ENCODE results near the gene ZNF532. TPM values are rescaled to one million over a fixed set of nuclear protein-coding genes. Genes with fewer than 3 reads are reported as not detected.

The ZNF532 gene
- total and polyA plus RNA-seq, 2 donors from 2014 or later, result 5.7 to 76.3 TPM

DNA sequence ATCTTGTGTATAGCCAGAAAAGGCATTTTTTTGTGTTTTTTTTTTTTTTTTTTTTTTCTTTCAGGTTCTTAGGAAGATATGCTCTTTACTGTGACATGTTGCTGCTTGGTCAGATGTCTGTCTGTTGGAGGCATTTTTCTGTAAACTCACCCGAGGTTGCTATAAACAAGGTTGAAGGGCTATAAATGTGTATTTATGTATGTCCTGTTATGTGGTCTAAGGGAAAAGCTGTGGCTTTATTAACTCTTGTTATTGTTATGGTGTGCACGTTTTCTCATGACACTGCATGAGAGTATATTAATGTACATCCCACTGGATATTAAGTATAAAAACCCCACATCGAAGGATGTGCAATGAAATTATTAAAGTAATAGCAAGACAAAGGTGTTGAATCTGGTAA, 102.0 kb downstream of the ZNF532 start:
- FAIRE-seq, result no peak
- Histone ChIP-seq H3K9ac (ENCODE audit: low read length in 3 of 3) (no peak overlapping the region), H3K4me1 (ENCODE audit: control insufficient read depth in 2 of 3, insufficient read depth in 2 of 3, low read depth in 1 of 3, low read length in 3 of 3) (peaks cover 2 to 20% (median 11%) of the 10 kb centered on the region in 3 donors), H3K36me3 (ENCODE audit: control insufficient read depth in 2 of 3, insufficient read depth in 3 of 3, low read length in 3 of 3) (peaks cover 0 to 4% (median 2%) of the 10 kb centered on the region in 3 donors), H3K4me3 (ENCODE audit: low read length in 3 of 3) (no peak overlapping the region), H3K27ac (ENCODE audit: low read depth in 2 of 2, low read length in 2 of 2) (peak overlapping the region; percentile 49 to 50), H3K9me3 (ENCODE audit: control insufficient read depth in 2 of 3, insufficient read depth in 1 of 3, low read length in 3 of 3) (no peaks in the 10 kb centered on the region), H3K27me3 (ENCODE audit: control insufficient read depth, insufficient read depth, low read length) (no peaks in the 10 kb centered on the region)
- intact Hi-C loops (cut with DNase I), result no loop called here
- peak in 1 of 5 donors; percentile 49 for DNase-seq
- TF ChIP-seq CTCF (IDR thresholded peaks at IDR 0.05; ENCODE audit: borderline replicate concordance, extremely low read depth, insufficient read depth), result no peak

DNA sequence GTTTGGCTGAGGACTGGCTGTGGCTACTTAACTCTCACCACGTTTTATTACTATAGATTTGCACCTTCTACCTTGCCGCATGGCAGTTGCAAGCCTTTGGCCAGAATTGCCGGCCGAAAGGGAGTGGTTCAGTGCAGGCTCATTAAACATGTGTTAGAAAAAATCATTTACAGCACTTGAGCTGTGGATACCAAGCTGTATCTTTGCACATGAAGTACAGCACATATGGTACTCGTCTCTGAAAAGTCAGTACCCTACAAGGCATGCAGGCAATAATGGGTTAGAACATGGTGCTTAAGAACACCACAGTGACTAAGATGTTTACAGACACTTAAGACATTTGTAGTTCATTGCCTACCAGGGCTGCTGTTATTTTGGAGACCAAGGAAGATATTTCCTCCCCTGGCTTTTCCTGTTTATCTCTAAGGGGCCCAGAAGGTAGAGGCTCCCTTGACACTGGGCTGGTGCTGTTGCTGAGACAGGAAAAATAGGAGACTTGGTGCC, 103.1 kb downstream of the ZNF532 start:
- FAIRE-seq, result no peak
- H3K4me3 ChIP-seq (ENCODE audit: low read length in 3 of 3), result no peak overlapping the region
- H3K27ac ChIP-seq (ENCODE audit: low read depth in 2 of 2, low read length in 2 of 2), result peak overlapping the region; percentile 1 to 62
- no peak overlapping the region for H3K9ac ChIP-seq (ENCODE audit: low read length in 3 of 3)
- TF ChIP-seq CTCF (IDR thresholded peaks at IDR 0.05; ENCODE audit: borderline replicate concordance, extremely low read depth, insufficient read depth), result no peak
- peaks cover 2 to 20% (median 11%) of the 10 kb centered on the region in 3 donors for H3K4me1 ChIP-seq (ENCODE audit: control insufficient read depth in 2 of 3, insufficient read depth in 2 of 3, low read depth in 1 of 3, low read length in 3 of 3)
- intact Hi-C loops (cut with DNase I), result no loop called here
- peak in 3 of 5 donors; percentile 27 to 59 (median 53) for DNase-seq
- H3K9me3 ChIP-seq (ENCODE audit: control insufficient read depth in 2 of 3, insufficient read depth in 1 of 3, low read length in 3 of 3), result no peaks in the 10 kb centered on the region
- no peaks in the 10 kb centered on the region for H3K27me3 ChIP-seq (ENCODE audit: control insufficient read depth, insufficient read depth, low read length)
- peaks cover 0 to 4% (median 2%) of the 10 kb centered on the region in 3 donors for H3K36me3 ChIP-seq (ENCODE audit: control insufficient read depth in 2 of 3, insufficient read depth in 3 of 3, low read length in 3 of 3)

DNA sequence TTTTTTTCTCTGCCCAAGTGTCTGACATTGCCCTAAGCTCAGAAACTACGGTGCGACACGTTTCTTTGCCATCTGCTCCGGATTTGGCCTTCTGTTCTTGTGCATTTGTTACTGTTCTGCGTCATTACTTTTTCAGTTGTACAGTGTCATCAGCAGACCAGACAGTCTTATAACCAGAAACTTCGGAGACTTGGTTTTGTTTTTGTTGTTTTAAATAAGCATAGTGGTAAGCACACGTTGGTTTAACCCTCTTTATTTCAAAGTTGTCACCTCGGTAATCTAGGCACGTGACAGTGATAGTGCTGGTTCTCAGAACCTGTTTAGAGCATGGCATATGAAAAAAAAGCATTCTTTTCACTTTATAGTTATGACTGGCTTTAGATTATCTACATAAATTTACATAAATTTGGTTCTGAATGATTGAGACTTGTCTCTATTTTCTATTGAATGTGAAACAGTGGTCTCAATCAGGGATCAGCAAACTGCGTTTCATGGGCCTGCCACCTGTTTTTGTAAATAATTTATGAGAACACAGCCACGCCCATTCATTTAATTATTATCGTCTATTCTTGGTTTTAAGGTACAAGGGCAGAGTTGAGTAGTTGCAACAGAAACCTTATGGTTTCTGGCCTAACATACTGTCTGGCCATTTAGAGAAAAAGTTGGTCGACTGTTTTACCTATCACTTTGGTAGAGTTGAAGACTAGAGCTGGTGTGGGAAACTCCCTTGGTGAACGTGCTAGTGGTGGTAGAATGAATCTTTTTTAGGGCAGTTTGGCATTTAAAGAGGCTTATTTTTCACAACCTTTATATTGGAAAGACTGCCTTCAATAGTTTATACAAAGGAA, 106.5 kb downstream of the ZNF532 start:
- intact Hi-C loops (cut with DNase I), result no loop called here
- no peak for TF ChIP-seq CTCF (IDR thresholded peaks at IDR 0.05; ENCODE audit: borderline replicate concordance, extremely low read depth, insufficient read depth)

More for the DNA sequence above, 106.5 kb downstream of the ZNF532 start:
- no peak for DNase-seq
- H3K9me3 ChIP-seq (ENCODE audit: control insufficient read depth in 2 of 3, insufficient read depth in 1 of 3, low read length in 3 of 3), result no peaks in the 10 kb centered on the region
- no peaks in the 10 kb centered on the region for H3K27me3 ChIP-seq (ENCODE audit: control insufficient read depth, insufficient read depth, low read length)
- peaks cover 2 to 12% (median 11%) of the 10 kb centered on the region in 3 donors for H3K4me1 ChIP-seq (ENCODE audit: control insufficient read depth in 2 of 3, insufficient read depth in 2 of 3, low read depth in 1 of 3, low read length in 3 of 3)
- H3K4me3 ChIP-seq (ENCODE audit: low read length in 3 of 3), result no peak overlapping the region
- FAIRE-seq, result no peak
- H3K27ac ChIP-seq (ENCODE audit: low read depth in 2 of 2, low read length in 2 of 2), result peak overlapping the region in 1 of 2 donors; percentile 23
- peaks cover 0 to 2% (median 2%) of the 10 kb centered on the region in 3 donors for H3K36me3 ChIP-seq (ENCODE audit: control insufficient read depth in 2 of 3, insufficient read depth in 3 of 3, low read length in 3 of 3)
- no peak overlapping the region for H3K9ac ChIP-seq (ENCODE audit: low read length in 3 of 3)
